ENCODE measurements around the gene MKRN2OS.
A peak's percentile ranks its signal among the peaks of the same experiment; 100 is the strongest.

MKRN2OS gene

DNA sequence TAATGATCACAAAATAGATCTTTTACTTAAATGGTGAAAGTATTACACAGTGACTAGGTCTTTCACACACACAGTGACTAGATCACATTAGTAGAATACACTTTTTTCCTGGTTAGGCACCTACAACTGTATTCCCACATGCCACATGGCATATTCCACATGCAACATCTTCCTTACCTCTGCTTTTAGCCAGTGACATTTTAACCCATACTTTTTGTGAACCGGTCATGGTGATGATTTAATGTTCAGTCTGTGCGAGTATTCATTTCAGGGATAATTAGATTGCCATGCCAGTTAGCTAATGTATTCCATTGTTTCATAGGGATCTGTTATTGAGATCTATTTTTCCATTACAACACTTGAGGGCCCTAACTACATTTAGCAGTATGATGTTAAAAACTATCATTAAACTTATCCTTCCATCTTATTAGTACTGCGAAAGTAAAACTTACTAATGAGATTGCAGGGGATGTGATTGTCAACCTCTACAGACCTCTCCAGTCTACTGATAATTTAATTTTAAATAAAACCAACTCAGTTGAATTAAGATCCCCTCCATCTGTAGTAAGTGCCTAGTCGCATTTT, 32.7 kb downstream of the MKRN2OS start:
- DNase-seq, result no peak

DNA sequence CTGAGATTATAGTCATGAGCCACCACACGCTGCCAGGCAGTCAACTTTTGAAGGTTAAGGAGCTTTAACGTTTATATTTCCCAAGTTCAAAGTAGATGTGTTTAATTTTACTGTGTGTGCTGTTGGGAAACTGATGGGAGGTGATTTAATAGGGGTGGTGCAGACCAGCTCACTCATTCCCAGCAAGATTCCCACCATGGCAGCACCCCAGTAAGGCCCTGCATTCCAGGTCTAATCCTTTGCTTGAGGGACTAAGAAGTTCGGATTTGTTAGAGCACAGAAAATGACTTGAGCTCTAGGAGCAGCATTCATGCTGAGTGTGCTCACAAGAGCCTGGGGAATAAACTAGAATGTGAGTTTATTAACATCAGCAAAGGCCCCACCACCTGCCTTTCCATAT, 35.8 kb downstream of the MKRN2OS start:
- DNase-seq, result no peak

DNA sequence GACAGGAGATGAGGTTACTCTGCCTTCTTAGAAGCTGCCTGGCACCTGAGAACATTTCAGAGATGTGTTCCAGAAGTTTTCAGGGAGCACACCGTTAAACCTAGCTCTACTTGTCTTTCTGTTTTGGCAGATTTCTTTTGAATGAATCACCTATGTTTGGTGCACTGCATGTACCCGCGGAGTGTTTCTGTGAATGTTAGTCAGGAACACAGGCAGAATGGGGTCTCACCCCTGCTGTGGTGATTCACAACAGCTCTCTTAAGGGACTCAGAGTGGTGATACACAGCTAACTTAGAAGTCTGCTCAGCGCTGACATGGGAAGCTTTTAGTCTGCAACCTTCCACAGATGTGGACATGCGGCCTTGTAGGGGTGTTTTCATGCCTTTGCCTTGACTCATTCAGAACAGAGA, 37.0 kb downstream of the MKRN2OS start:
- DNase-seq, result peak; percentile 53

DNA sequence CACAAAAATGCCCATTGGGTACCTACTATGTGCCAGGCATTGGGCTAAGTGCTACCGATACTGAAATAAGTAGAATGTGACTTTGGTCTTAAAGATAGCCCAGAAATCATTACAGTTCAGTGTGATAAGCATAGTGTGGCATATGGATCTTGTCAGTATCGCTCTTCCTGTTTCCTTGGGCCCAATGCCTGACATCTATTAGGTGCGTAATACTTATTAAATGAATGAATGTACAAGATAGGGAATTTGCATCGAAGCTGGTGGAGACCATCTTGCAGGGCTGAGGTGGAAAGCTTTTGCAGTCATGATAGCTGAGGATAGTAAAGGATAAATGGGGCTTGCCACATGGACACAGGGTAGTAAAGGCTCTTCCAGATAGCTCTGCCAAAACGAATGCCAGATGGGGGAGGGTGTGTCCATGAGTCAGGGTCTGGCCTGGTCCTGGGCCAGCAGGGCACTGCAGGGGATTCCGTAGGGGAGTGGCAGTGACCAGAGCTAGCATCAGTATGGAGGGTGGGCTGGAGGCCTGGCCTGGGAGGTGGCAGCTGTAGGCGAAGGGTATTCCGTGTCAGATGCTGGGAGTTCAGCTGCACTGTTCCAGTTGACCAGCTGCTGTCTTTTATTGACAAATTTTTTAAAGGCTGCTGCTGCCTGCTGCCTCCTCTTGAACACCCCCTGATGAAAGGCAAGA, 37.6 kb downstream of the MKRN2OS start:
- DNase-seq, result peak; percentile 68

DNA sequence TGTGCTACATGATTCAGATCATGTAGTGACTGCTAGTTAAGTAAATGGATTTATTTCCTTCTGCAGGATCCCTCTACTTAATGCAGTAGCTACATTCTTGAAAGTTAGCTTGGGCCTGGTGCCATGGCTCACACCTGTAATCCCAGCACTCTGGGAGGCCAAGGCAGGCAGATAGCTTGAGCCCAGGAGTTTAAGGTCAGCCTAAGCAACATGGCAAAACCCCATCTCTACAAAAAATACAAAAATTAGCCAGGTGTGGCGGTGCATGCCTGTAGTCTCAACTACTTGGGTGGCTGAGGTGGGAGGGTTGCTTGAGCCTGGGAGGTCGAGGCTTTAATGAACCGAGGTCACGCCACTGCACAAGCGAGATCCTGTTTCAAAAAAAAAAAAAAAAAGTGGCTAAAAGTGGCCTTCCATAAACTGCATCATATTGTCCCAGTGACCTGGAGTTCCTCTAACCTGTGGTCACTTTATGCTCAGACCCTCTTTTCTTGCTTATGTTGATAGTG, 39.0 kb downstream of the MKRN2OS start:
- DNase-seq, result no peak

DNA sequence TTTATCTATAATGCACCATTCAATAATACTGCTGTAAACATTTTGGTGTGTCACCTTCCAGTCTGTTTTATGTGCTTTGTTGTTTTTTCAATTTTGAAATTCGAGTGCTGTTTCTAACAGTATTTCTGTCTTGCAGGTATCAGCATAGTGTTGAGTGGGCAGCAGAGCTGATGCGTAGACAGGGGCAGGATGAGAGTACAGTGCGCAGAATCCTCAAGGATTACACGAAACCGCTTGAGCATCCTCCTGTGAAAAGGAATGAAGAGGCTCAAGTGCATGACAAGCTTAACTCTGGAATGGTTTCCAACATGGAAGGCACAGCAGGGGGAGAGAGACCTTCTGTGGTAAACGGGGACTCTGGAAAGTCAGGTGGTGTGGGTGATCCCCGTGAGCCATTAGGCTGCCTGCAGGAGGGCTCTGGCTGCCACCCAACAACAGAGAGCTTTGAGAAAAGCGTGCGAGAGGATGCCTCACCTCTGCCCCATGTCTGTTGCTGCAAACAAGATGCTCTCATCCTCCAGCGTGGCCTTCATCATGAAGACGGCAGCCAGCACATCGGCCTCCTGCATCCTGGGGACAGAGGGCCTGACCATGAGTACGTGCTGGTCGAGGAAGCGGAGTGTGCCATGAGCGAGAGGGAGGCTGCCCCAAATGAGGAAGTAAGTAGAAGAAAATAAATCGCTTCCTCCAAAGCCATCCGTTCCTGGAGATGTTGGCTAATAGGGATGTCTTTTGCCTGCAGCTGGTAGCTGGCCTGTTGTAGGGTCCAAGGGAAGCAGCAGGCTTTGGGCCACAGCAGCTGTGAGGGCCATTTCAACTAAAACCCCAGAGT, 42.0 kb downstream of the MKRN2OS start:
- DNase-seq, result no peak

DNA sequence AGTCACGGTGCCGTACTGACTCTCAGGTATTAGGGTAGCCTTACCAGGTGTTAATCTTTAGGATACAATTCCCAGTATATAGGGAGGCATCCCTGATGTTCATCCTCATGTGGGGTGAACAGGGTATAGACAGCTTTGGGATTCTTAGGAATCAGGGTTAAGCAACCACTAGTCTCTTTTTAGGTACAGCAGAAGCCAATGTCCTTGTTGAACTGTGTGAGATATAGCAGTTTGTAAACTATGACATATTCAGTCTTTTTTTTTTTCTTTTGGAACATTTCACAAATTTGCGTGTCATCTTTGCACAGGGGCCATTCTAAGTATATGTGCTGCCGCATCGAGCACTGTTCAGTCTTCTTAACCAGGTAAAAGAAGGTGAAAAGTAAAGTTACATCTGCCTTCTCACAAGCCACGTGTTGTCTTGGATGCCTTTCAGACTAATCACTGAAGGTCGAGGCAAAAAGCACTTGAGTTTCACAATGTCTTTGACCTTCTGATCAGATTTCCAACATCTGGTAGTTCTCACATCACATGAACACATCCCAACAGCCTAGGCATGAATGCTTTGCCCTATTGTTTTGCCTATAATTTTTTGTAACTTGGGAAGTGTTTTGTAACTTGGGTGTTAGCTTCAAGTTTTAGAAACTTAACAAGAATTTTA, 43.8 kb downstream of the MKRN2OS start:
- no peak for DNase-seq

DNA sequence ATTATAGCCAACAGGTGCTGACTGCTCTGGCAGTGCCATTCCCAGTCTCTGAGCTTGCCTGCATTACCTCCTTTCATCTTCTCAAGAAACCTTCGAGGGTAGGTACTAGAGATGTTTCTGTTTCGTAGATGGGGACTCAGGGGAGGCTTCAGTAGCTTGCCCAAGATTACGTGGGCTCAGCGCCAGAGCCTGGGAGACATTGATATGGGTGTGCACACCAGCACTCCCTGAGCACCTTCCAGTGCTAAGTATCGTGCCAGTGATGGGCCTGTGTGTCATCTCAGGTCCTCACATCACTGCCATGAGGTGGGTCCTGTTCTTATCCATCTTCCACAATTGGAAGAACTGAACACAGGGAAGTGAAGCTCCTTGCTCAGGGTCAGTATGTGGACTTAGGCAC, 45.8 kb downstream of the MKRN2OS start:
- DNase-seq, result no peak

DNA sequence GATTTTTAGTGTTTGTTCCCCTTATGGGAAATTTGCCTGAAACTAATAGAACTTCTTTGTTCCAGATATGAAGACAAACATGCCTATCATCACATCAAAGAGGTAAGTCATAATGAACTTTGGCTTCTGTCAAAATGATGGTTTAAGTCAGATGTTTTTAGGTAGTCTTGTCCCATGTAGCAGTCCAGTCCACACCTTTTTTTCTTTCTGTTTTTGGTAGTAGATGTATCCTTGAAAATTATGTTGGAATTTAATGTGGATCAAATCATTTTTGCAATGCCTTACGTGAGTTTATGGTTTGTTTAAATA, 48.9 kb downstream of the MKRN2OS start:
- no peak for DNase-seq

DNA sequence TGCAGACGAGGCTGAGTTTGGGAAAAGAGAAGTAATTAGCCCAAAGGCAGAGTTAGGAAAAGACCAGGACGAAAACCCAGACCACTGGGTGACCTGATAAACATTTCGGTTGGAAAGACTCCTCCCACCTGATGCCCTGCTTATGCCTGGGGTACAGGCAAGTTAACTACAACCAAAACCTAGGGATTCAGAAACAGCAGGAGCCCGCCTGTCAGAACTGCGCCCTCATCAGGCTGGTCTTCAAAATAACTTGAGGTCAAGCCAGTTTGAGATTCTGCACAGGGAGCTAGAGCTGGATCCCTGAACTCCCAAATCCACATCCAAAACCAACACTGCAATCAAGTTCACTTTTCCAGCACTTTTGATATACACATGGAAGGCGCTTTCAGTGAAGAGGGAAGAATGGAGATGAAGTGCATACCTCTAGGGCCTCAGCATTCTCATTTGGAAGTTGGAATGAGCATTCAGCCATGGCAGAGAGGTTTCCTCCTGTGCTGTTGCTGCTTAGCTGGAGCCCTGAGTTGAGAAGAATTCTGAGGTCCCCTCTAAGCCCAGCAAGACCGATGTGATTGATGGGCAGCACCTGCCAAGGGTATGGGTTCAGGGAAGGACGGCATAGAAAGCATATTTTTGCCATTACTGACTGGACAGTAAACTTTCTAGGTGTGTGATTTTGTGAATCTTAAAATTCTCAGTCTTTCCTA, 49.4 kb downstream of the MKRN2OS start:
- DNase-seq, result no peak

DNA sequence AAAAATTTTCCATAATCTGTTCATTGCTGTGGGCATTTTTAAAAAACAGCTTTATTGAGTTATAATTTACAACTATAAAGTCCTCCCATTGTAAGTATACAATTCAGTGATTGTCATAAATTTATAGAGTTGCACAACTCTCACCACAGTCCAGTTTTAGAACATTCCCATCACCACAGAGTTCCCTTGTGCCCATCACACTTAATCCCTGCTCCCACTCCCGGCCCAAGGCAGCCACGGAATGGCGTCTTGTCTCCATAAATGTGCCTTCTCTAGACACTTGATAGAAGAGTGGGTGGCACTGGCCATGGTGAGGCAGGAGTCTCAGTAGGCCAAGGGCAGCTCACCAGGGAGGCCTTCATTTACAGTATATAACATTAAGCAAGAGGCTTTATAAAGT, 54.8 kb downstream of the MKRN2OS start:
- DNase-seq, result no peak

DNA sequence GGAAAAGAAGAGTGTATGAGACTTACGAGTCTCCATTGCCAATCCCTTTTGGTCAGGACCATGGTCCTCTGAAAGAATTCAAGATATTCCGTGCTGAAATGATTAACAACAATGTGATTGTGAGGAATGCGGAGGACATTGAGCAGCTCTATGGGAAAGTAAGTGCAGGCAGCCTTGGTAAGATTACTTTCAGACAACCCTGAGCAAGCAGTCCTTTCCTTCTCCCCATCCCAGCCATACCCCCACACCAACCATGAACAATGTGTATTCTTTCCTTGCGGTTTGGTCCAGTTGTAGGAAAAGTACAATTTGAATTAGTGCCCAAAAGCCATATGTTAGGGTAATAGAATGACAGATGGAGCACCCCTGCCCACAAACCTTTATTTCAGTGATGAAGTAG, 55.5 kb downstream of the MKRN2OS start:
- DNase-seq, result no peak
